ENCODE data around the gene FMO5.
"Not testable (repeated sequence)": the region's sequence is repeated elsewhere in the genome, so short reads cannot be mapped to it uniquely, and the experiment has no call there.

Gene FMO5

GRCh38 chr1:147238925-147239820, 14.0 kb upstream of the FMO5 start:
- no peak for DNase-seq

GRCh38 chr1:147238053-147238902, 13.1 kb upstream of the FMO5 start:
- DNase-seq, result no peak

GRCh38 chr1:147236959-147237791, 12.0 kb upstream of the FMO5 start:
- no peak for DNase-seq

GRCh38 chr1:147236448-147236847, 11.3 kb upstream of the FMO5 start:
- no peak for DNase-seq

GRCh38 chr1:147235822-147236221, 10.7 kb upstream of the FMO5 start:
- DNase-seq, result no peak

GRCh38 chr1:147233903-147234302, 8.8 kb upstream of the FMO5 start:
- DNase-seq, result not testable (repeated sequence)

- DNase-seq, result not testable (repeated sequence)
Observed at GRCh38 chr1:147231032-147231431, 5.9 kb upstream of the FMO5 start.

- no peak for DNase-seq
Observed at GRCh38 chr1:147223740-147224615, 1.2 kb downstream of the FMO5 start.

GRCh38 chr1:147218606-147219005, 6.5 kb downstream of the FMO5 start:
- DNase-seq, result no peak

GRCh38 chr1:147217141-147217540, 8.0 kb downstream of the FMO5 start:
- DNase-seq, result no peak

- DNase-seq, result no peak
Observed at GRCh38 chr1:147216124-147216523, 9.0 kb downstream of the FMO5 start.

GRCh38 chr1:147215540-147215916, 9.6 kb downstream of the FMO5 start:
- no peak for DNase-seq

GRCh38 chr1:147214842-147215539, 10.1 kb downstream of the FMO5 start:
- DNase-seq, result no peak

- DNase-seq, result no peak
Observed at GRCh38 chr1:147214325-147214724, 10.8 kb downstream of the FMO5 start.

GRCh38 chr1:147213271-147213670, 11.9 kb downstream of the FMO5 start:
- DNase-seq, result no peak

GRCh38 chr1:147211577-147211976, 13.6 kb downstream of the FMO5 start:
- no peak for DNase-seq

- DNase-seq, result no peak
Observed at GRCh38 chr1:147210987-147211386, 14.2 kb downstream of the FMO5 start.

- no peak for DNase-seq
Observed at GRCh38 chr1:147209825-147210821, 15.0 kb downstream of the FMO5 start.

- no peak for DNase-seq
Observed at GRCh38 chr1:147208619-147209018, 16.5 kb downstream of the FMO5 start.

- DNase-seq, result no peak
Observed at GRCh38 chr1:147207192-147207591, 17.9 kb downstream of the FMO5 start.
